ENCODE measurements around the gene DMAP1.

DMAP1 gene

GRCh38 chr1:44256762-44257554 is 43.7 kb downstream of the DMAP1 start:
- no peak for DNase-seq

DNA sequence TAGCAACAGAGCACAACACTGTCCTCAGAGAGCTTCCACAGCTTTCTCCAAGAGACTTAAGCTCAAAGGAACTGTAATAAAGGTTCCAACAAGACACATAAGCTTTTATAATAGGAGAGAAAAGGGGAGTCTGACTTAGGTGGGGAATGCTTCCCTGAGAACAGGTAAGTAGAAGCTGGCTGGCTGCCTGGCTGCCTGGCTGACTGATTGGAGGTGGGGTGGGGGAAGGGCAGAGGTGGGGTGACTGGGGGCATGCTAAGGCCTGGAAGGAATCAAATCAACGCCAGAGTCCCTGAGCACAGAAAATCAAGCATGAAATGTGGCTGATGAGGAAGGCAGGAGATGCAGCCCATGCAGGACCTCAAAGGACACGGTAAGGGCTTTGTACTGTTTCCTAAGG is 45.8 kb downstream of the DMAP1 start:
- DNase-seq, result no peak

GRCh38 chr1:44260792-44261170 is 47.5 kb downstream of the DMAP1 start:
- no peak for DNase-seq

GRCh38 chr1:44261171-44261817 is 48.0 kb downstream of the DMAP1 start:
- no peak for DNase-seq

GRCh38 chr1:44261962-44262361 is 48.7 kb downstream of the DMAP1 start:
- DNase-seq, result no peak

- DNase-seq, result no peak
These were observed 49.1 kb downstream of the DMAP1 start for GRCh38 chr1:44262414-44262813.

DNA sequence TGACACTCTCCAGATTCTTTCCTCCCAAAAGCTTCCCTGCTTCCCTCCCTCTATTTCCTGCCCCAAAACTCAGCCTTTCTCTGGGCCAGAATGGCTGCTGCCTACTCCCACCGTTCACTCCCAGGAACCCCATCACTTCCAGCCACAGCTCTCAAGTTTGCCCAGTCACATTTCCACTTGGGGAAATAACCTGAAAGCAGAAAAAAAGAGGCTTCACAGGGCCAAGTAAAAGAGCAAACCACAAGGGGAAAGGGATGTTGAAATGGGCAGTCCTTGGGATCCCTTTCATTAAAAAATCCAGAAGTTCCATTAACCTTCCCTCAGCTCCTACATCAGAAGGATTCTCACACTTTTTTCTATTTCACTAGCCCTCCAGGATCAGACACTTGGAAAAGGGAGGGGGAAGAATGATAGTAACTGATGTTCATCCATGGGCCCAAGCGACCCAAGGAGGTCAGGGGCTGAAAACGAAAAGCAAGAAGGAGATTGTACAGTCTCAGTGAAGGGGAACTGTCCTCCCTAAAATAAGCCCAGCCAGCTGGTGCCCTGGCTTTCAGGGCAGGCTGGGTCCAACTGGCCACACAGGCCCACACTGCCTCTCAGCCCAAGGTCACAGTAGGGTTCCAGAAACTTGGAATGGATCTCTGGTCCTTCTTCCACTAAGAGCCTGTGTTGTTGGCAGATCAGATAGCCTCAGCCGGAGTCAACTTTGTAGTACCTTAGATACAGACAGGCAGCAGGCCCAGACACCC is 49.7 kb downstream of the DMAP1 start:
- DNase-seq, result no peak

- DNase-seq, result no peak
These were observed 50.5 kb downstream of the DMAP1 start for GRCh38 chr1:44263568-44264450.

DNA sequence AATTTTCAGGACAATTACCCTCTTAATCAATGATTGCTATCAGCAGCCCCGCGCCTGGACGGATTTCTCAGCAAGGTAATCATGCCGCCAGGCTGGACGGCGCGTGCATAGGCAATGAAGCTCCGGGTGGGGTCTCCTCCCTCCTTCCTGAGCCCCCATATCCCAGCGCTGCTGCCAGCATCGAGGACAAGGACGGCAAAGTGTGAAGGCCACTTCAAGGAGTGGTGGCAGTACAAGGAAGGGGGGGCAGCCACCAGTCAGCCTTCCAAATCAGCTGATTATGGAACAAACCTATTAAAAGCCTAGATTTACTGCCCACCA is 51.1 kb downstream of the DMAP1 start:
- no peak for DNase-seq

- DNase-seq, result no peak
These were observed 52.5 kb downstream of the DMAP1 start for GRCh38 chr1:44265656-44266358.

GRCh38 chr1:44266400-44267344 is 53.4 kb downstream of the DMAP1 start:
- DNase-seq, result no peak

DNA sequence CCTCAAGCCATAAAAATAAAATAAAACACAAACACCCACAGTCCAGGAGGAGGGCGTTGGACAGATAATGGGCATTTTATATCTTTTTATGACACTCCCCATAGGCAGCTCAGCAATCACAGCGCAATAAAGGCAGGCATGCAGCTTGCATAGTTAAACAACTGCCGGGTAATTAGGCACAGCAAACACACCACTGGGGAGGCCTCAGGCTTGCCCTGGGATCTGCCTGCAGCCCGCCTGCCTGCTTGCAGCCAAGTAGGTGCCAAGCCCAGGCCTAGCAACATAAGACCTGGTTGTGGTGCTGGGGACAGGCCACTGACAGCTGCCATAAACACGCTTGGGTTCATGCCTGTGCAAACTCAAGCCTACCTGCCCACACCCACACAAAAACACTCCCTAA is 54.2 kb downstream of the DMAP1 start:
- DNase-seq, result no peak

- DNase-seq, result no peak
These were observed 54.8 kb downstream of the DMAP1 start for GRCh38 chr1:44268054-44268453.

All from SIG-M5 (cell line).